AG08396 (cell line): ENCODE results near the gene CMAS.
"Not testable (repeated sequence)": the region's sequence is repeated elsewhere in the genome, so short reads cannot be mapped to it uniquely, and the experiment has no call there.

Experiments used
- DNase-seq: peaks from one replicate; pipeline ENCODE4 v3.0.0; 2012; ENCODE audit warnings: low spot score, mixed read lengths

Gene CMAS

DNA sequence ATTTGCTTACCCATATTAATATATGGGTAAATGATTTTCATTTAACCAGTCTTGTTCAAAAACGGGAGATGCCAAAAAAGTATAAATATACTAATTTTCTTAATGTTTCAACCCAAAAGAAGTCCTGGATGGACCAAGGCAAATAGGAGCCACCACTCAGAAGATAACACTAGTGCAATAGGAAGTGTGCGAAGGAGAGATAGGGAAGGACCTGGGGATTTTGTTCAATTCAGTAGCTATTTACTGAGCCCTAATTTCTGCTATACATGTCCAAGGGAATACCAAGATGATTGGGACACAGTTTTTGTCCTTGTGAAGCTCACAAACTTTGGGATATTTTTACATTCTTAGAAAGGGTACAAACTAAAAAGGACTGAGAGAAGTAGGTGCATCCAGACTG lies 1.5 kb downstream of the CMAS start:
- no peak for DNase-seq

DNA sequence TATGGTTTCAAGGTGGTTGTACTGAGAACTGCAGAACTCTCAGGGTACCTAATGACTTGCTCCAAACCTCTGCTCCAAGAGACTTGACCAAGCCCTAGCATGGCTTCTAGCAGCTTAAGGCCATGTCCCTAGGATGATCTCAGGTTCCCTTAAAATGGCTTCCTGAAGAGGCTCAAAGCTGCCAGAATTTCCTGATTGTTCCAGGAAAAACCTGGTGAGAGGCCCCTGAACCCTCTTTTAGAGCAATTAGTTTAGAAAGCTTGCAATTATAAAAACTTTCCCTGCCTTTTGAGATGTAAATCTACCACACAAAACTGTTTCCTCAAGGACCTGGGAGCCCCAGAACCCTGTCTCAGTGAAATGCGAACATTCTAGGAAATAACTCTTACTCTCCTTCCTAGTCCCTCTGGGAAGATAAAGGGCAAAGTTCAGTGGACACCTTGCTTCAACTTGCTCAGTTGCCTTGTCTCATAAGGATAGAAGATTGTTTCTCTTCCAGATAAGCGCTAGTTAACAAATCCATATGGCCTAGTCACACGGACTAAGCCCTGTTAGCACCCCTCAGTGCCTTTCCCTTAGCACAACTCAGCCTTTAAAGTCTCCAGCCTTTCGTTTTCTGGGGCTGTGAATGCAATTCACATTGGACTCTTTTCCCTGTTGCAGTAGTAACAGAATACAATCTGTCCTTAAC lies 2.5 kb downstream of the CMAS start:
- DNase-seq, result no peak

DNA sequence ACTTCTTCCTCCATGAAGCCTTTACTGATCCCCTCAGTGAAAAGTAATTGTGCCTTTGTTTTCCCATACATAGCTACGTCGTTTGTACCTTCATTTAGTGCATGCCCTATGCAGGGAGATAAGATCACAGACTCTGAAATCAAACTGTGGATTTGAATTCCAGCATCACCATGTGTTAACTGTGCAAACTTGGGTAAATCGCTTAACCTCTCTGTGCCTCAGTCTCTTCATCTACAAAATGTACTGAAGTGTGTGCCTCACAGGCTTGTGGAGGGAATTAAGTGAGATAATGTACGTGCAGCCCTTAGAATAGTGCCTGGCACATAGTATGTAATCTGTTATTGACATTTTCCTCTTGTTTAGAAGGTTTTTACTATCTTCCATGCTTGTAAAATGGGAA lies 4.1 kb downstream of the CMAS start:
- no peak for DNase-seq

DNA sequence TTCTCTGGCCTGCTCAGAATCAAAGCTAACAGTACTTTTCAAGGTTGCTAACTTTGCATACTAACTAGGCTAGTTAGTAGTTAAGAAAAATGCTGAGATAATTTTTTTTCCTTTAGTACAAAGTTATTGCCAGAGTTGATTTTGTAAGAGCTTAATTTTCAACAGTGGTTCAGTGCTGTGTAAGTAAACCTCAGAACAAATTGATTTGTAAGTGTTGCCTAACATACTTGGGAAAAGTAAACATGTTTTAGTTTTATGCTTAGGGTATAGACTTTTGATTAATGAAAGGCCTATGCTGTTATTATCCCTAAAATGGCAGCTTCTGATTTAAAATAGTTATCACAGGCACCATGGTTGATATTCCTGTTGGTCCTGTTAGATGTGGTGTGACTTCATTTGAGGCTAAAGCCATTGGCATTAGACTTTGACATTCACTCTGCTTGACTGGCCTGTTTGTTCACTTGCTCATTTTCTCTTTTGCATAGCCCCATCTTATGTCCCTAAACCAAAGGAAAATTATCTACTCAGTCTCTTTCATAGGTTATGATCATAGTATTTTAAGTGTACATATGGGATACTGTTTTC lies 5.2 kb downstream of the CMAS start:
- no peak for DNase-seq

DNA sequence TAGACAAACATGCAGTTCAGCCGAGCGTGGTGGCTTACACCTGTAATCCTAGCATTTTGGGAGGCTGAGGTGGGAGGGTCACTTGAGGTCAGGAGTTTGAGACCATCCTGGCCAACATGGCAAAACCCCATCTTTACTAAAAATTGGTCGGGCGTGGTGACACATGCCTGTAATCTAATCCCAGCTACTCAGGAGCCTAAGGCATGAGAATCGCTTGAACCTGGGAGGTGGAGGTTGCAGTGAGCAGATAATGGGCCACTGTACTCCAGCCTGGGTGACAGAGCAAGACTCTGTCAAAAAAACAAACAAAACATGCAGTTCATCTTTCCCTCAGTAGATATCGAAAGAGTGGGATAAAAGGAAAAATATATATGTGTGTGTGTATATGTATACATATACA lies 7.0 kb downstream of the CMAS start:
- not testable (repeated sequence) for DNase-seq

DNA sequence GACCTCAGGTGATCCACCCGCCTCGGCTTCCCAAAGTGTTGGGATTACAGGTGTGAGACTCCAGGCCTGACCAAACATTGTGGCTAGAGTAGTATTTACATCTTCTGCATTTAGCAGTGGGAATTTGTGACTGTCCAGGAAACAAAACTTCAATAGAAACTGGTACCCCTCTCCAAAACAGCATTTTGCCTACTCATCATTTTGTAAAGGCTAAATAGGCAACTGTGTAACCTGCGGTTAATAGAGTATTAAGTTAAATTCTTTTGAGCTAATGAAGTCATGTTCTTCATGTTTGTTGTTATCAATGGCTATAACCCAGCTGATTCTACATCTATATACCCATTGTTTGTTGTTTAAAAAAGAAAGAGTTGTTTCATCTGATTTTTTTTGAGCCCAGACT lies 8.1 kb downstream of the CMAS start:
- no peak for DNase-seq

DNA sequence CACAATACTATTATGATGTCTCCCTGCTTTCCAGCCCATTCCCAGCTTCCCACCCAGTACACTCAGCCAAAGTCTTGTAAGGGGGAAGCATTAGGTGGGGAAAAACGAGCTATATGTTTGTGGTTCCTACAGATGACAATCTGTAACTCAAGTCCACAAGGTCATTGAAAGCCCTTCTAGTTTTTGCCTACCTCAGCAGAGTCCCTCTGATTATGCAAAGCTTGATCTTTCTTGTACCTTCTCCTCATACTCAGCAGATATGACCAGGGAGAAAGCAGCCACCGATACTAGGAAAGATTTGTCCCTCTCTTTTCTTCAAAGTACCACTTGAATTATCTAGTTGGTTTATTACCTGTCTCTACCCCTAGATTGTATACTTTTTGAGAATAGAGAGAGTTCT lies 10.6 kb downstream of the CMAS start:
- DNase-seq, result no peak

DNA sequence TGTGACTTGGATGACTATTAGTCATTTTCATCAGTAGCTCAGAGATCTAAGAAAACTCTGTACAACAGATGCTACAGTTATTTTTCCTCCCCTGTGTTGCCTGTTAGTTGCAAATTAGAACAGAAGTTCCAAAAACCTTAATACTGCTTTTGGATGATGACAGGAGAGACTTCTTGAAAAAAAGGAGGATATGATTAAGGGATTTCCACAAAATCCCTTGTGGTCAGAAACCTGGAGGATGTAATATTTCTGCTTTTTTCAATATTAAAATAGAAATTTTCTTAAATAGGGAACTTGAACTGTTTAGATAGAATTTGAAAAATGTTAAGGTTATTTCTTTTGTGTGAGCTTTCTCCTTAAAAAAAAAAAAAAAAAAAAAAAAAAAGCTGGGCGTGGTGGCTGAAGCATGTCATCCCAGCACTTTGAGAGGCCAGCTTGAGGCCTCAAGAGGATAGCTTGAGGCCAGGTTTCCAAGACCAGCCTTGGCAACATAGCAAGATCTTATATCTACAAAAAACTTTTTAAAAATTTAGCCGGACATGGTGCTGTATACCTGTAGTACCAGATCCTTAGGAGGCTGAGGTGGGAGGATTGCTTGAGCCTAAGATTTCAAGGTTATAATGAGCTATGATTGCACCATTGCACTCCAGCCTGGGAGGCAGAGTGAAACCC lies 14.1 kb downstream of the CMAS start:
- no peak for DNase-seq

DNA sequence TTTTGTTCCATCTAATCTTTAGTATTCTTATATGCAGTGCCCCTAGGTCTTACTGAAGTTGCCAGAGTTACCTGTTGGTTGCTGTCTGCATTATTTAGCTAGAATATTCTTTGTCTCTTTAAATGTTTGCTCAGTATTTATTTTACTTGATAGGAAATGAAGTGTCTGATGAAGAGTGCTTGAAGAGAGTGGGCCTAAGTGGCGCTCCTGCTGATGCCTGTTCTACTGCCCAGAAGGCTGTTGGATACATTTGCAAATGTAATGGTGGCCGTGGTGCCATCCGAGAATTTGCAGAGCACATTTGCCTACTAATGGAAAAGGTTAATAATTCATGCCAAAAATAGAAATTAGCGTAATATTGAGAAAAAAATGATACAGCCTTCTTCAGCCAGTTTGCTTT lies 18.9 kb downstream of the CMAS start:
- no peak for DNase-seq

DNA sequence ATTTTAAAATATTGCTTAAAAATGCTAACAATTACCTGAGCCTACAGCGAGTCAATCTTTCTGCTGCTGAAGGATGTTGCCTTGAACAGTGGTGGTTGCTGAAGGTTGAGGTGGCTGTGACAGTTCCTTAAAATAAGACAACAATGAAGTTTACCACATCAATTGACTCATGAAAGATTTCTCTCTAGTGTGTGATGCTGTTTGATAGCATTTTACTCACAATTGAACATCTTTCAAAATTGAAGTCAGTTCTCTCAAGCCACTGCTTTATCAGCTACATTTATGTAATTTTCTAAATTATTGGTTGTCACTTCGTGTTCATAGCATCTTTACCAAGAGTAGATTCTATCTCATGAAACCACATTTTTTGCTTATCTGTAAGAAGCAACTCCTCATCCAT lies 20.3 kb downstream of the CMAS start:
- no peak for DNase-seq

DNA sequence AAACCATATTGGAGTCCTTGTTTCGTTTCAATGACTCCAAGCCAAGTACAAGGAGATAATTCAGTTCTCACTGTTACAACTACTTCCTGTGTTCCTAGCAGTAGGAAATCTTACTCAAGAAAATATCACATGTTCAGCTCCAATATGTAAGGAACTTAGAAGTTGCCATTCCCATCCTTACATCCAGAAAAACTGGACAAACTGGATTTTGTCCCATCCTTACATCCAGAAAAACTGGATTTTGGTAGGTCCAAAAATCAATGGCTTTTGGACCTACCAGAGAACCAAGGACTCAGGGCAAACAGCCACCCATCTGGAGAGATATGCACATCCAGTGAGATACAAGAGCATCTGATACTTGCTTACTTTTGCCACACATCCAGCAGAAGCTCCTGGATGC lies 23.8 kb downstream of the CMAS start:
- DNase-seq, result no peak

DNA sequence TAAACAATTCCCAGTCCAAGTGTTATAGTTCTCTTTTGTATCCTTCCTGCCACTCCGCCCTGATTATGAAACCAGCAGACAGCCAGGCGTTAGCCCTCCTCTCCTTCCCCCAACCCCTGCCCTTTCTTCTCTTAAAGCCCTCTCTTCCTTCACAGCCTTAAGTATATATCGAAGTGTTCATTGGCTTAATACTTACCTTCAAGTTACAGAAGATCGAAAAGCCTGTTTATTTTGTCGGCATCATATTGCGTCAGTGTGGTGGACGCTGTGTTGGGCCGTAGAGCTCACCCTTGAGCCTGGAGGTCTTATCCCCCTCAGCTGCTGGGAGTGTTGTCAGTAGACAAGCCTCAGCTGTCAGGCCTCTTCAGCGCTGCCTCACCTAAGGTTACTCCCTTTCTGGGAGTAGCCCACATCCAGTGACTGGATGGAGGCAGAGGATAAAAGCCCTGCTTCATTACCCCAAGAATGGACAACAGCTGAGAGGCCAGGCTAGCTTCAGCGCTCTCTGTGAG lies 36.2 kb downstream of the CMAS start:
- no peak for DNase-seq

DNA sequence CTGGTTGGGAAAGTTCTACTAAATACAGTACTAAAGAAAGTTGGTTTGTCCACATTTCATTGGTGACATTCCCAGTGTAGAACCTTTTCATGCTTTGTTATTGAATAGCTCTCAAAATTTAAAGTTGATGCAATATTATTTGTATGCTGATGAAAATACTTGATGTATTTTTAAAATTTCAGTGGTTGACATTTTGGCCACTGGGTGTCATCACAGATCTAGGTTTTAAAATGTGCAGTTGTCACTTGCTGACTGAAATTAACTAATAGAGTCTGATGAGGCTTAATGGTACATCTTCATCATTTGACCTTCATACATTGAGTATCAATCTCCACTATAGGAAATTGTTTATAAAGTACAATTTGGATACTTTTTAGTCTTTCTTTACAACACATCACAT lies 37.1 kb downstream of the CMAS start:
- DNase-seq, result no peak

DNA sequence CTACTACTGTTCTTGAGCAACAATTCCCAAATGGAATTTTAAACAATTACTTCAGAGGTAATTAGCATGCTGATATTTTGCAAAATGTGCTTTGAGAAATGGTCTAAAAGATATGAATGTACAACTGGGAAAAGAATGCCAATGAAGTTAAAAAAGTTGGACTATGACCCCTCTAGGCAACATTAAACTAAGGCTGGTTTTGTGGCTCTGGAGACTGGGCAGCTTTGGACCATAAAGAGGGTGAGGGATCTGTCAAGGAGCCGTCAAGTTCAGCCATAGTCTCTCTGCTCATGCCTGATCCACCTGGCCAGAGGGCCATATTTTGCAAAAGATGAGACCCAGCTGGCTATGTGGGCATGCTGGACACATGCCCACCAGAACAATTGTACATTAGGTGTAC lies 38.8 kb downstream of the CMAS start:
- DNase-seq, result no peak

DNA sequence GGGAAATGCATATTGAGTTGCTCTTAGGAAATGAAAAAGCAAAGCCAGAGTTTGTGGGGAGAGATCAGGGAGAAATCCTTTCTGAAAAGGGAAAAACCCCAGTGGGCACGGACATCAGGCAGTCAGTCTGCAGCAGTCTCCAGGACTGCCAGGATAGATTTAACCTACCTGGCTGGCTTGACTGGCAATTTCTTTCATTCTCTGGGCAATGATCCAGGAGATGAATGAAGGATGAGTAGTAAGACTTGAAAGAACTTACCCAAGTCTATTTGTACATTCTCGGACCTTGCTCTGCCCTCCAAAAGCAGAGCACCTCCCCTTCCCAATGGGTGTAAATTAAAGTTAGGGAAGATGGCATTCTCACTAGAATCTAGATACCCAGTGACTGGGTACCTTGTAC lies 42.9 kb downstream of the CMAS start:
- DNase-seq, result no peak

DNA sequence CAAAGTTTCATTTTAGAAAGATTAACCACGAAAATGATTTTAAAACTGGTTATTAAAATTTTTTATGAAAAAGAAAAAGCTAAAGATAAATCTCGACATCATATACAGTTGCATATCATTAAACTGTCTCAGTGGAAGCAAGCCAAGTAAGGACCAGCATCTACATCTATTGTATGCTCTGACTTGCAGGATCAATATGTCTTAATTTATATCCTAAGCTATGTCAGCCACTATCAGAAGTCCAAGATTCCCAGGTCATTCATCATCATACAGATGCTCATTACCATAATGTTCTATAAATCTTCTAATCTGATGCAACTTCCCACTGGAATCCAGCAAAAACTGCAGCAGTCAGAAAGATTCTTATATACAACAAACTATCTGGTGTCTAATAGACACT lies 43.5 kb downstream of the CMAS start:
- DNase-seq, result no peak

DNA sequence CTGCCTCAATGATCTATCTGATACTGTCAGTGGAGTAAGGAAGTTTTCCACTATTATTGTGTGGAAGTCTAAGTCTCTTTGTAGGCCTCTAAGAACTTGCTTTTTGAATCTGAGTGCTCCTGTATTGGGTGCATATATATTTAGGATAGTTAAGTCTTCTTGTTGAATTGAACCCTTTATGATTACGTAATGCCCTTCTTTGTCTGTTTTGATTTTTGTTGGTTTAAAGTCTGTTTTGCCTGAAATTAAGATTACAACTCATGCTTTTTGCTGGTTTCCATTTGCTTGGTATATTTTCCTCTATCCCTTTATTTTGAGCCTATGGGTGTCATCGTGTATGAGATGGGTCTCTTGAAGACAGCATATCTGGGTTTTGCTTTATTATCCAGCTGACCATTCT lies 53.0 kb downstream of the CMAS start:
- DNase-seq, result not testable (repeated sequence)

DNA sequence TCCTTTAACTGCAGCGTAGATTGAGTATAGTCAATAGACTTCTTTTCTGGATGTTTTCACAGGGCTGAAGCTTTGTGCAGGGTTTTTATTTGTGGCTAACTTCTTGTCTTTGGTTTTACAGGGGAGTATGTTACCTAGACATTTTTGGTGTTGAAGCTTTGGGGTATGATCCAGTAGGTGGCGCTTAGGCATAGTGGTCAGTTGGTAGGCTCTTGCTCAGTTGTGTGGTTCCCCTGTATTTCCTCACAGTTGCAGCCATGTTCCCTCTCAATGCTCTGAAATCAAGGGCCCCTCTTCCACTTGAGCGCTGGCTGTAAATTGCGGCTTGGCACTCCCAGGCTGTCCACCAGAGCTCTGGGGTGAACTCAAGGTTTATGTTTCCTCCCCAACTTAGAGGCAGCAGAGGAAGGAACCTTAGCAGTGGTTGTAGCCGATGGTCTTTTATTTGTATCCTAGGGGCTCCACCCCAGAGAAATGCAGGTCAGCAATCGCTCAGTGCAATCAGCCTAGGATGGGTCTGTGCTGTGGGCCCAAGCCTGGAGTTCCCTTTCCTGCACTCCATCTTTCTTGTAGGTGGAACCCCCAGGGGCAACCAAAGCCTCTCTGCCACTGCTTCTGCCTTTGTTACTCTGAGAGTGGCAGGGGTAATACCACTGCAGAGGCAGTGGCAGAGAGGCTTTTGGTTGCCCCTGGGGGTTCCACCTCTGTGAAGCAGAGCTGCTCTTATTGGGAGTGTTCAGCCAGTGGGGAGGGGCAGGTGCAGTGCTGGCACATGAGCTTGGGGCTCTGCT lies 55.1 kb downstream of the CMAS start:
- peak; percentile 18 for DNase-seq

DNA sequence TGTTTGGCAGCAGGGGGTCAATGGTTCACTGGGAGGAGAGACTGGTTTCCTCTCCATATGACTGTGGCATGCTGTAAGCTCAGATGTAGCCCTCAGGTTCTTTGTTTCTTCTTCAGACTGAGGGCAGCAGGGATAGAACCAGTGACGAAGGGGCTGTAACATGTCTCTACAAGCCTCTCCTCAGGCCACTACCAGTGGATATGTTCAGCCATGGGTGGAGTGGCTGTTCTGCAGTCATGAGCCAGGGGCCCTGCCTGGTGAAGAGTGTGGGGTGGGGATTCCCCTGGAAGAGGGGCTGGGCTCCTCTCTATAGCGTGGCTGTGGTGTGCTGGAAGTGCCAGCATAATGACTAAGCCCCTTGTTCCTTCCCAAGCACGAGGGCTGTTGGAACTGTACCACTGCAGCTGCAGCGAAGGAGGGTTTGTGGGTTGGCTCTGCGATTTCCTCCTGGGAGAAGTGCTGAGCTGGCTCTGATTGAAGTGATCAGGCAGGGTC lies 55.8 kb downstream of the CMAS start:
- DNase-seq, result peak; percentile 65

DNA sequence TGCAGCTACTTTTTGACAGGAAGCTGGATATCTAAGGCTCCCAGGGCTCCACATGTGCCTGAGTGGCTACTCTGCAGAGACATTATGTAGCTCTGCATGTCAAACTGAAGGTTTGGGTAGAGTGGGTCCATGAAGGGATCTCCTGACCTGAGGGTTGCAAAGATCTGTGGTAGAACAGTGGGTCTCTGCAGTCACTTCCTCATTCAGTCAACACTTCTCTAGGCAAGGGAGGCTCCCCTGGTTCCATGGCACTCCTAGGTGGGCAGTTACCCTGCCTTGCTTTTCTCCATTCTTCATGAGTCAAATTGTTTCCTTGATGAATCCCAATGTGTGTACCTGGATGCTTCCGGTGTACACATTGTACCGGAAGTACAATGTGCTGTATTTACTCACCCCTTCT lies 57.4 kb downstream of the CMAS start:
- DNase-seq, result no peak

DNA sequence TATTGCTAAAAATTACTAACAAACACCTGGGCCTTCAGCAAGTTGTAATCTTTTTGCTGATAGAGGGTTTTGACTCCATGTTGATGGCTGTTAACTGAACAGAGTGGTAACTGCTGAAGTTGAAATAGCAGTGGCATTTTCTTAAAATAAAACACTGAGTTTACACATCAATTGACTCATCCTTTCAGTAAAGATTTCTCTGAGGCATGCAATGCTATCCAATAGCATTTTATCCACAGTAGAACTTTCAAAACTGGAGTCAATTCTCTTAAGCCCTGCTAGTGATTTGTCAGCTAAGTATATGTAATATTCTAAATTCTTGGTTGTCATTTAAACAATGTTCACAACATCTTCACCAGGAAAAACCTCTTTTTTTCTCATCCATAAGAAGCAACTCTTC lies 59.5 kb downstream of the CMAS start:
- DNase-seq, result peak; percentile 20

DNA sequence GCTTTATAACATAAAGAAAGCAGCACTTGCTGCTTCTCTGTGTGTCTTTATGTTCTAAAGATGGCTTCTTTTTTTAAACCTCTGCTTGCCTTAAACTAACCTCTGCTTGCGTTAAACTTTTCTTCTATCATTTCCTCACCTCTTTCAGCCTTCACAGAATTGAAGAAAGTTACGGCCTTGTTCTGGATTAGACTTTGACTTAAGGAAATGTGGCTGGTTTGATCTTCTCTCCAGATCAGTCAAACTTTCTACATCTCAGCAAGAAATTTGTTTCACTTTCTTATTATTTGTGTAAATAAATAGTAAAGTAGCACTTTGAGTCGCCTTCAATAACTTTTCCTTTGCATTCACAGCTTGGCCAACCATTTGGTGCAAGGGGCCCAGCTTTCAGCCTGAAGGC lies 64.2 kb downstream of the CMAS start:
- no peak for DNase-seq
